Loucy (cell line): ENCODE results near the gene NBAS.

Experiments used
- EZH2phosphoT487 ChIP-seq: fragments of 200-600 bp; IDR thresholded peaks from 2 replicates; pipeline ENCODE4 v1.6.1; 2018; ENCODE audit warnings: antibody characterized with exemption, mild to moderate bottlenecking, moderate library complexity, borderline replicate concordance
- TF ChIP-seq, protein P1 (sequence below): fragments of 200-600 bp; sonication (generic); conservative IDR thresholded peaks from 2 replicates; pipeline ENCODE4 v1.5.1; 2014; ENCODE audit warnings: mild to moderate bottlenecking, antibody characterized with exemption, low read length

DNA sequence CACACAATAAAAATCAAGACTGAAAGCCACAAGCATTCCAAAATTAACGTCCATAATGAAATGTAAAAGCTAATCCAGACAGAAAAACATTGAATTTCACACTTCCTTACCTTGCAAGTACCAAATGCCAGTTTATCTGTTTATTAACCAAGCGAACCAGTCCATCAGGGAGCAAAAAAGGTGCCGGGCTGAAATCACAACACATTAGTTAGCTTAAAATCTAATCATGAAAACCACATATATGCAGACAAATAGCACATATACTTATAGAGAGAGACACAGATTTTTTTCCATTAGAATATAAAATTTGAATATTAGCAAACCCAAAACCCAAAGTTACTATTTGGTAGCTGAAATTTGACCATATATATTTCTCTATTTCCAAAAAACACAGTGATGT is 7.2 kb downstream of the NBAS start:
- TF ChIP-seq, protein P1, sequence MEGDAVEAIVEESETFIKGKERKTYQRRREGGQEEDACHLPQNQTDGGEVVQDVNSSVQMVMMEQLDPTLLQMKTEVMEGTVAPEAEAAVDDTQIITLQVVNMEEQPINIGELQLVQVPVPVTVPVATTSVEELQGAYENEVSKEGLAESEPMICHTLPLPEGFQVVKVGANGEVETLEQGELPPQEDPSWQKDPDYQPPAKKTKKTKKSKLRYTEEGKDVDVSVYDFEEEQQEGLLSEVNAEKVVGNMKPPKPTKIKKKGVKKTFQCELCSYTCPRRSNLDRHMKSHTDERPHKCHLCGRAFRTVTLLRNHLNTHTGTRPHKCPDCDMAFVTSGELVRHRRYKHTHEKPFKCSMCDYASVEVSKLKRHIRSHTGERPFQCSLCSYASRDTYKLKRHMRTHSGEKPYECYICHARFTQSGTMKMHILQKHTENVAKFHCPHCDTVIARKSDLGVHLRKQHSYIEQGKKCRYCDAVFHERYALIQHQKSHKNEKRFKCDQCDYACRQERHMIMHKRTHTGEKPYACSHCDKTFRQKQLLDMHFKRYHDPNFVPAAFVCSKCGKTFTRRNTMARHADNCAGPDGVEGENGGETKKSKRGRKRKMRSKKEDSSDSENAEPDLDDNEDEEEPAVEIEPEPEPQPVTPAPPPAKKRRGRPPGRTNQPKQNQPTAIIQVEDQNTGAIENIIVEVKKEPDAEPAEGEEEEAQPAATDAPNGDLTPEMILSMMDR: no peak
- TF ChIP-seq EZH2phosphoT487: no peak
